Mononuclear cell (primary cell): ENCODE results near the gene RAPGEF4. TPM values are rescaled to one million over a fixed set of nuclear protein-coding genes. Genes with fewer than 3 reads are reported as not detected.

Experiments
- H3K27me3 ChIP-seq: 2 replicates; pipeline ENCODE4 v1.6.0; 2011; ENCODE audit warnings: low read length, control low read depth; ENCODE audit not compliant: insufficient read depth
- H3K4me1 ChIP-seq: 2 replicates; pipeline ENCODE4 v1.5.1; 2011; ENCODE audit warnings: mild to moderate bottlenecking, low read length, control low read depth; ENCODE audit not compliant: insufficient read depth
- H3K4me3 ChIP-seq: 2 replicates; pipeline ENCODE4 v1.5.1; 2011; ENCODE audit warnings: mild to moderate bottlenecking, low read length, moderate library complexity
- H3K9me3 ChIP-seq: 2 replicates; pipeline ENCODE4 v1.5.1; 2011; ENCODE audit warnings: low read depth, mild to moderate bottlenecking, control low read depth, low read length
- total RNA-seq: library from RNA; depleted of rRNA; stranded (reverse); fragments of >200 nt; gene quantifications from one replicate; pipeline ENCODE4 v1.2.3, GENCODE V29; 2012

The RAPGEF4 gene
- total RNA-seq, 1 donor = 2.4 TPM

GRCh38 chr2:173043476-173043875 is 307.8 kb downstream of the RAPGEF4 start:
- Histone ChIP-seq H3K4me1 (peaks cover 14% of the 10 kb centered on the region), H3K27me3 (no peaks in the 10 kb centered on the region), H3K4me3 (no peak overlapping the region), H3K9me3 (no peaks in the 10 kb centered on the region)

GRCh38 chr2:173043897-173044519 is 308.4 kb downstream of the RAPGEF4 start:
- H3K27me3 ChIP-seq = no peaks in the 10 kb centered on the region
- H3K9me3 ChIP-seq = no peaks in the 10 kb centered on the region
- no peak overlapping the region for H3K4me3 ChIP-seq
- peaks cover 14% of the 10 kb centered on the region for H3K4me1 ChIP-seq

GRCh38 chr2:173044686-173045085 is 309.0 kb downstream of the RAPGEF4 start:
- H3K9me3 ChIP-seq = no peaks in the 10 kb centered on the region
- no peak overlapping the region for H3K4me3 ChIP-seq
- H3K4me1 ChIP-seq = peaks cover 21% of the 10 kb centered on the region
- H3K27me3 ChIP-seq = no peaks in the 10 kb centered on the region

GRCh38 chr2:173045181-173045580 is 309.5 kb downstream of the RAPGEF4 start:
- no peaks in the 10 kb centered on the region for H3K9me3 ChIP-seq
- H3K27me3 ChIP-seq = no peaks in the 10 kb centered on the region
- no peak overlapping the region for H3K4me3 ChIP-seq
- H3K4me1 ChIP-seq = peaks cover 26% of the 10 kb centered on the region

GRCh38 chr2:173048522-173048896 is 312.9 kb downstream of the RAPGEF4 start:
- H3K27me3 ChIP-seq = no peaks in the 10 kb centered on the region
- H3K4me3 ChIP-seq = no peak overlapping the region
- no peaks in the 10 kb centered on the region for H3K9me3 ChIP-seq
- peaks cover 36% of the 10 kb centered on the region for H3K4me1 ChIP-seq

- no peaks in the 10 kb centered on the region for H3K27me3 ChIP-seq
- H3K4me1 ChIP-seq = peaks cover 31% of the 10 kb centered on the region
- no peak overlapping the region for H3K4me3 ChIP-seq
- H3K9me3 ChIP-seq = no peaks in the 10 kb centered on the region
These were observed 313.4 kb downstream of the RAPGEF4 start for GRCh38 chr2:173048897-173049661.

- no peaks in the 10 kb centered on the region for H3K9me3 ChIP-seq
- H3K27me3 ChIP-seq = no peaks in the 10 kb centered on the region
These were observed 314.2 kb downstream of the RAPGEF4 start for GRCh38 chr2:173049831-173050230.

GRCh38 chr2:173050684-173051083 is 315.0 kb downstream of the RAPGEF4 start:
- H3K4me1 ChIP-seq = peaks cover 31% of the 10 kb centered on the region
- no peaks in the 10 kb centered on the region for H3K27me3 ChIP-seq
- no peak overlapping the region for H3K4me3 ChIP-seq
- no peaks in the 10 kb centered on the region for H3K9me3 ChIP-seq

More at GRCh38 chr2:173049831-173050230, 314.2 kb downstream of the RAPGEF4 start:
- Histone ChIP-seq H3K4me1 (peaks cover 31% of the 10 kb centered on the region), H3K4me3 (no peak overlapping the region)

GRCh38 chr2:173051463-173052215 is 316.0 kb downstream of the RAPGEF4 start:
- H3K9me3 ChIP-seq = no peaks in the 10 kb centered on the region
- no peak overlapping the region for H3K4me3 ChIP-seq
- H3K4me1 ChIP-seq = peaks cover 32% of the 10 kb centered on the region
- no peaks in the 10 kb centered on the region for H3K27me3 ChIP-seq

- no peaks in the 10 kb centered on the region for H3K27me3 ChIP-seq
- no peaks in the 10 kb centered on the region for H3K9me3 ChIP-seq
- H3K4me1 ChIP-seq = peaks cover 42% of the 10 kb centered on the region
- no peak overlapping the region for H3K4me3 ChIP-seq
These were observed 317.5 kb downstream of the RAPGEF4 start for GRCh38 chr2:173053043-173053699.

- Histone ChIP-seq H3K9me3 (no peaks in the 10 kb centered on the region), H3K4me3 (no peak overlapping the region), H3K4me1 (peaks cover 50% of the 10 kb centered on the region), H3K27me3 (no peaks in the 10 kb centered on the region)
These were observed 318.8 kb downstream of the RAPGEF4 start for GRCh38 chr2:173054466-173054865.

GRCh38 chr2:173056705-173057364 is 321.2 kb downstream of the RAPGEF4 start:
- H3K9me3 ChIP-seq = no peaks in the 10 kb centered on the region
- H3K4me3 ChIP-seq = no peak overlapping the region
- peaks cover 30% of the 10 kb centered on the region for H3K4me1 ChIP-seq
- no peaks in the 10 kb centered on the region for H3K27me3 ChIP-seq

- Histone ChIP-seq H3K27me3 (no peaks in the 10 kb centered on the region), H3K9me3 (no peaks in the 10 kb centered on the region), H3K4me1 (peaks cover 27% of the 10 kb centered on the region), H3K4me3 (no peak overlapping the region)
These were observed 322.5 kb downstream of the RAPGEF4 start for GRCh38 chr2:173058097-173058496.

- Histone ChIP-seq H3K27me3 (no peaks in the 10 kb centered on the region), H3K4me1 (peaks cover 27% of the 10 kb centered on the region), H3K9me3 (no peaks in the 10 kb centered on the region), H3K4me3 (no peak overlapping the region)
These were observed 323.0 kb downstream of the RAPGEF4 start for GRCh38 chr2:173058673-173059072.
